Omental fat pad (tissue), 4 donors: ENCODE measurements around the gene SLC6A3. TPM values are rescaled to one million over a fixed set of nuclear protein-coding genes. Genes with fewer than 3 reads are reported as not detected.

Experiments
- ATAC-seq: fragments of 150-250 bp; one replicate; pipeline ENCODE4 v1.9.1; 2016; ENCODE audit warnings: mild to moderate bottlenecking, moderate library complexity; ENCODE audit not compliant: low FRiP score
- DNase-seq: peaks from one replicate; pipeline ENCODE4 v3.0.0-alpha.2; 2019; ENCODE audit warnings: low spot score
- CTCF ChIP-seq, 3 donors: fragments of 450-650 bp; IDR thresholded peaks; one replicate each; pipeline ENCODE4 v1.5.1; 2016 to 2017; ENCODE audit warnings: antibody characterized with exemption in 3 of 3, mild to moderate bottlenecking in 3 of 3, moderate library complexity in 2 of 3
- total RNA-seq, 4 donors: library from RNA; depleted of rRNA; stranded (reverse); fragments of >200 nt; gene quantifications; one replicate each; pipeline ENCODE4 v1.1.0, GENCODE V29; 2016

The SLC6A3 gene
- total RNA-seq, 4 donors from 2014 or later, result 0.32 to 1.2 (median 0.55) TPM

GRCh38 chr5:1438871-1439270, 6.4 kb downstream of the SLC6A3 start:
- ATAC-seq (no peak), DNase-seq (no peak)
- no peak for TF ChIP-seq CTCF (IDR thresholded peaks at IDR 0.05)

- no peak for DNase-seq
- ATAC-seq, result no peak
- no peak for TF ChIP-seq CTCF (IDR thresholded peaks at IDR 0.05)
Observed at GRCh38 chr5:1437876-1438559, 7.2 kb downstream of the SLC6A3 start.

- ATAC-seq (peak; percentile 55), DNase-seq (no peak)
- no peak for TF ChIP-seq CTCF (IDR thresholded peaks at IDR 0.05)
Observed at GRCh38 chr5:1437226-1437829, 7.9 kb downstream of the SLC6A3 start.

- no peak for ATAC-seq
- no peak for DNase-seq
- no peak for TF ChIP-seq CTCF (IDR thresholded peaks at IDR 0.05)
Observed at GRCh38 chr5:1436681-1437080, 8.6 kb downstream of the SLC6A3 start.

- no peak for DNase-seq
- no peak for ATAC-seq
- TF ChIP-seq CTCF (IDR thresholded peaks at IDR 0.05), result no peak
Observed at GRCh38 chr5:1436036-1436435, 9.2 kb downstream of the SLC6A3 start.

GRCh38 chr5:1435369-1435768, 9.9 kb downstream of the SLC6A3 start:
- ATAC-seq, result no peak
- TF ChIP-seq CTCF (IDR thresholded peaks at IDR 0.05), result no peak
- no peak for DNase-seq

- ATAC-seq (no peak), DNase-seq (no peak)
- TF ChIP-seq CTCF (IDR thresholded peaks at IDR 0.05), result no peak
Observed at GRCh38 chr5:1432296-1432695, 12.9 kb downstream of the SLC6A3 start.
